LNCAP (cell line): Measurements from ENCODE around the gene ASXL1.

Experiments
- TF ChIP-seq, protein P1 (sequence below): fragments of 450-650 bp; IDR thresholded peaks from 2 replicates; pipeline ENCODE4 v1.5.1; 2017; ENCODE audit warnings: mild to moderate bottlenecking

ASXL1 gene

DNA sequence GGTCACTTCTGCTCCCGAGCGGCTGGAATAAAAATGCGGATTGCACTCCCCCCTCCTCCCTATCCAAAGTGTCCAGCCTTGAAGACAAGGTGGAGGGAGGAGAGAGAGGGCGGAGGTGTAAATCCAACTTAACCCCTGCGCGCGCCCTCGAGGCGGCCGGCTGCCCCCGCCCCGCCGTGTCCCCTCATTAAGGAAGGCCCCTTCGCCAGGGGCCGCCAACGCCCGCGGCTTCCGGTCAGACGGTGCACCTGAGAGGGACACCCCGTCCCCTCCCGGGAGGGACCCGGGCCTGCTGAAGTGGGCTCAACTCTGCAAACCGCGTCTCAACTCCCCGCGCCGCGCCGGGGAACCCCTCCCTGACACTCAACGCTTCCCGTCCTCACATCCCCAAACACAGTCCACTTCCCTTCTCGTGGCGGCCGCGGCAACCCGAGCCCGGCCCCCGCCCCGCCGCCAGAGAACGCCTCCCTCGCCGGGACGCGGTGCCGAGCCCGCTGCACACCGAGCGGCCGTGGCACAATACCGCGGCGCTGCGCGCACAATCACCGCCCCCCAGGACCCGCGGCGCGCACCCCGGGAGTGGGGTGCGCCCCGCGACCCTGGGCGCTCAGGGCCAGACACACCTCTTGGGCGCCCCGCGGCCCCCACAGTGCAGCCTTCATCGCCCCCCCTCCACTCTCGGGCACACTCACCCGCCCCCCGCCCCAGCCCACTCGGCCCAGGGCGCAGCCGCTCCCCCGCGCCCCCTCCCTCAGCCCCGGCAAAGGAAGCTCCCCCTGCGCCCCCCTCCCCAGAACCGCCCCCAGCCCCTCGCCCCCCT lies 124.5 kb downstream of the ASXL1 start:
- TF ChIP-seq, protein P1, sequence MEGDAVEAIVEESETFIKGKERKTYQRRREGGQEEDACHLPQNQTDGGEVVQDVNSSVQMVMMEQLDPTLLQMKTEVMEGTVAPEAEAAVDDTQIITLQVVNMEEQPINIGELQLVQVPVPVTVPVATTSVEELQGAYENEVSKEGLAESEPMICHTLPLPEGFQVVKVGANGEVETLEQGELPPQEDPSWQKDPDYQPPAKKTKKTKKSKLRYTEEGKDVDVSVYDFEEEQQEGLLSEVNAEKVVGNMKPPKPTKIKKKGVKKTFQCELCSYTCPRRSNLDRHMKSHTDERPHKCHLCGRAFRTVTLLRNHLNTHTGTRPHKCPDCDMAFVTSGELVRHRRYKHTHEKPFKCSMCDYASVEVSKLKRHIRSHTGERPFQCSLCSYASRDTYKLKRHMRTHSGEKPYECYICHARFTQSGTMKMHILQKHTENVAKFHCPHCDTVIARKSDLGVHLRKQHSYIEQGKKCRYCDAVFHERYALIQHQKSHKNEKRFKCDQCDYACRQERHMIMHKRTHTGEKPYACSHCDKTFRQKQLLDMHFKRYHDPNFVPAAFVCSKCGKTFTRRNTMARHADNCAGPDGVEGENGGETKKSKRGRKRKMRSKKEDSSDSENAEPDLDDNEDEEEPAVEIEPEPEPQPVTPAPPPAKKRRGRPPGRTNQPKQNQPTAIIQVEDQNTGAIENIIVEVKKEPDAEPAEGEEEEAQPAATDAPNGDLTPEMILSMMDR, result no peak

DNA sequence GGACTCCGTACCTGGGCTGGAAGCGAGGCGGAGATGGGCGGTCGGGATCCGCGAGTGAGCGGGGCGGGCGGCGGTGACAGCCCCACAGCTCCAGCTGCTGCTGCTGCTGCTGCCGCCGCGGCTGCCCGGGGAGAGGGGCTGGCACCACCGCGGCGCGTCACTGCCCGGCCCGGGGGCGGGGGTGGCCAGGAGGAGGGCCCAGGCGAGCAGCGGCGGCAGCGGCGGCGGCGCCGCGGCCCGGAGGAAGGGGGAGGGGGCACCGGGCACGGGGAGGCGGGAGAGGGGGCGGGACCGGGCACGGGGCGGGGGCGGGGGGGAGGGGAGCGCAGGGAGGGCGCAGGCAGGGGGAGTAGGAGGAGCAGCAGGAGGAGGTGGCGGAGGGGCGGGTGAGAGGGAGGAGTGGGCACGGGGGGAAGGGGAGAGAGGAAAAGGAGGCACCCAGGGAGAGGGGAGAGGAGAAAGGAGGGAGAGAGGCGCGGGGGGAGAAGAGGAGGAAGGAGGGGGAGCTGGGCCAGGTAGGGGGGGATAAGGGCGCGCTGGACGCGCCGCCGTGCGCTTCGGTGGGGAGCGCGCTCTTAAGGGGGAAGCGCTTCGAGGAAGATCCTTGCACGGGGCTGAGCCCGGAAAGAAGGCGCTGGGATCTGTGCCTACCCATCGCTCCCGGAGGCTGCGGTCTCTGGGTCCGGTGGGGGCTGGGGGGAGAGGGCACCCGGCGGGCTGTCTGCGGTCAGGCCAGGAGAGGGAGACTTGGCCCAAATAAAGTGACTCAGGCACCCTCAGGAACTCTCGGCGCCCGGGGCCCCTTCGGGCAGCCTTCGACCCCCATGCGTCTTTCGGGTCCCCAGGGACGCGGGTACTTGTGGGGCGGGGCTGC lies 125.5 kb downstream of the ASXL1 start:
- TF ChIP-seq, protein P1, result no peak

DNA sequence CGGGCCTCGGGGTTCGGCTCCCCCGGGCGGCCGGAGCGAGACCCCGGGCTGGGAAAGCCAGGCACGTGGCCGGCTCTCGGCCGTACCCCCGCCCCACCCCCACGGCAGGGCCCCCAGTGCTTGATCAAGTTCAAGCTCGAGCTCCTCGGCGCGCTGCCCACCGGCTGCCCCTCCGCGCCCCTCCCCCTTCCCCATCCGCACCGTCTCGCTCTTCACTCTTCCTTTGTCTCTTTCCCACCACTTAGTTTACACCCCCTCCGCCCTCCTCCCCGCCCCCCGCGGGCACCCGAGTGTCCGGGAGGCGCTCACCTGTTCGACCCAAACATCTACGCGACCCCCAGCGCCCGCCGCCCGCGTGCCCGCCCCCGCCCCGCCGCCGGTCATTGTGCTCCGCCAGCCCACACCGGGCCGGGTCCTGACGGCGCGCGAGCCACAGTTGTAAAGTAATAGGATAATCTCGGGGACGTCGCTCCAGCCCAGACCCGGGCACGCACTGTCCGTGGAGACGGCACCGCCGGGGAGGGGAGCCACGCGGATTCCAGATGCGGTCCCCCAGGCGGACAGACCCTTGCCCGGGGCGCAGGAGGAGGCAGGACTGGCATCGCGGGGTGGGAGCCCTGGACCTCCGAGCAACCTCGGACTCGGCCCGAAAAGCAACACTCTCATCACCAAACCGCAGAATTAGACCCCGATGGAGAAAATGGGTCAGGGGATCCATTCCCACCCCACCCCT lies 126.3 kb downstream of the ASXL1 start:
- TF ChIP-seq, protein P1, result no peak

DNA sequence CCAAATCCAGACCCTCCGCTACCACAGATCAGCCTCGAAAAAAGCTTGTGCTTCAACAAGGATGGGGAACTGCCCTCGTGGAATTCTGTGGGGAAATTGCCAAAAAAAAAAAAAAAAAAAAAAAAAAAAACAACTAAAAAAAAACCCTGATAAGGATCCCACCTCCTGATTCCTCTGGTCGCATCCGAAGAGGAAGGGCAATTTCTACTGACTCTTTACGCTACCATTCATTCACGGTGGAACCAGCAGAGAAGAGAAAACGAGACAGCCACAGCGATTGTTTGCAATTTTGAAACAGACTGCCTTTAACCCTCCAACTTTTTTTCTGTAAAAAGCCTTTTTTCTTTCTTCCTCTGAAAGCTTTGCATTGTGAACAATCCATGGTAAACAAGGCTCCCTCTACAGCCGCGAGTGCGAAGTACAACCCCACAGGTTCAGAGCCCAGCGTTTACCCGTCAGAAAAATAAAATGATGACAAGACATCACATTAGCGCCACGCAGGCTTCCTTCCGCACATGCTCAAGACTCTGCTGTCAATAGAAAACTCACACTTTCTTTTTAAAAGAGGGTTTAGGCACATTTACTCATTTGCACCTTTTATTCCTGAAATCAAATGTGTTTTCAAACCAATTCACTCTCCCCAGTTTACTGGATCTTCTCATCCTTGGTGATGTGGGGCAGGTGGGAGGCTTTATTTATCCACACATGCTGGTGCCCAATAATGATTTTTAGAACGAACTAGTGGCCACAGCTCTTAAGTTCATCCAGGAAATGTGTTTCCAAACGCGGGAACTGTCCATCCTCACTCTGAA lies 127.0 kb downstream of the ASXL1 start:
- TF ChIP-seq, protein P1, result peak; percentile 79

DNA sequence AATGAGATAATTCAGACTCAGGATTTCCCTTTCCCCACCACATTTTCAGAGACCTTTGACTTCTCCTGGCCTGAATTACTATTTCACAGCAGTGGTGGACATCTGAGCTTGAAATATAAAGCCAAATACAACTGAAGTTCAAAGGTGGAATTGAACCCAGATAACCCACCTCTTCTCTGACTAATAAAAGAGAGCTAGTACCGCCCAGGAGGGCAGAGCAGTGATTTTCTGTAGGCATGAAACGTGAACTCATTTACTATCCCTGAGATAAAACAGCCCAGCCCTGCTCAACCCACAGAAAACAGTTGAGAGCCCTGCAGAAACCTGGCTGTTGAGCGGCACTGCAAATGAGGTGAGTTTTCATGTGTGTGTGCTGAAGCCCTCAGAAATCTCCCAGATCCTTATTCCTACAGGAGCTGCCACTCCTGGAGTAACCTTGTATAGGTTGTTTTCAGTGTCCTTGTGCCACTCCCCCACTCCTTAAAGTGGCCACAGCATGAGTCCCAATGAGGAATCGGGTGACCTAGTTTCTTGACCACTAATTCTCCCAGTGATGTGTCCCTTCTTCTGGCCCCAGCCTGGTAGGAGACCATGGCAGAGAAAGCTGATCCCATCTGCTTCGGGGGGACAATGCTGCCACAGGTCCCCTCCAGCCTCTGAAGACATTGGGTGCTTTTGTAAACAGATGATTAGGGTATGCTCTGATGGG lies 127.8 kb downstream of the ASXL1 start:
- TF ChIP-seq, protein P1, result no peak

DNA sequence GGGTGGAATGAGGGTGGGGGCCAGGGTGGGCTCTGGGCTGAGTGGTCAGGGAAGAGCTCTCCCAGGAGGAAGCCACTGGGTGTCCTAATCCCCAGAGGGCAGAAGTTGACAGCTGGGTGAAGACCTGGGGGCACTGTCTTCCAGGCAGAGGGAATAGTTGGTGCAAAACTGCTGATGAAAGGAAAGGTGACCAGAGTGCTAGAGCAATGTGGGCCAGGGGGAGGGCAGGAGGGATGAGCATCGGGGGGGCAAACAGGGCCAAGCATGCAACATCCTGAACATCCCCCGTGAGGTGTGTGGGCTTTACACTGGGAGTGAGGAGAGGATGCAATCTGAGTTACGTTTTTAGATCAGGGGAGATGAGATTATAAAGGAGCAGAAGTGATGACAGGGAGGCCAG lies 129.2 kb downstream of the ASXL1 start:
- TF ChIP-seq, protein P1, result no peak
